ENCODE results near the gene PAPPA.

GRCh38 chr9:116369706-116370105, 216.1 kb downstream of the PAPPA start:
- TF ChIP-seq, protein P1, sequence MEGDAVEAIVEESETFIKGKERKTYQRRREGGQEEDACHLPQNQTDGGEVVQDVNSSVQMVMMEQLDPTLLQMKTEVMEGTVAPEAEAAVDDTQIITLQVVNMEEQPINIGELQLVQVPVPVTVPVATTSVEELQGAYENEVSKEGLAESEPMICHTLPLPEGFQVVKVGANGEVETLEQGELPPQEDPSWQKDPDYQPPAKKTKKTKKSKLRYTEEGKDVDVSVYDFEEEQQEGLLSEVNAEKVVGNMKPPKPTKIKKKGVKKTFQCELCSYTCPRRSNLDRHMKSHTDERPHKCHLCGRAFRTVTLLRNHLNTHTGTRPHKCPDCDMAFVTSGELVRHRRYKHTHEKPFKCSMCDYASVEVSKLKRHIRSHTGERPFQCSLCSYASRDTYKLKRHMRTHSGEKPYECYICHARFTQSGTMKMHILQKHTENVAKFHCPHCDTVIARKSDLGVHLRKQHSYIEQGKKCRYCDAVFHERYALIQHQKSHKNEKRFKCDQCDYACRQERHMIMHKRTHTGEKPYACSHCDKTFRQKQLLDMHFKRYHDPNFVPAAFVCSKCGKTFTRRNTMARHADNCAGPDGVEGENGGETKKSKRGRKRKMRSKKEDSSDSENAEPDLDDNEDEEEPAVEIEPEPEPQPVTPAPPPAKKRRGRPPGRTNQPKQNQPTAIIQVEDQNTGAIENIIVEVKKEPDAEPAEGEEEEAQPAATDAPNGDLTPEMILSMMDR (IDR thresholded peaks at IDR 0.05; ENCODE audit: insufficient read depth, low read length, poor library complexity, severe bottlenecking), result no peak
- no peak for TF ChIP-seq EZH2phosphoT487 (conservative IDR thresholded peaks at IDR 0.05; ENCODE audit: low read length)

Data from SU-DHL-6 (cell line).